MCF 10A (cell line): ENCODE measurements around the gene IL36RN. TPM values are rescaled to one million over a fixed set of nuclear protein-coding genes. Genes with fewer than 3 reads are reported as not detected.

Experiments
- Bru-seq: library from RNA; stranded (reverse); fragments of 400-500 nt; gene quantifications from one replicate; lab custom pipeline; 2021; lab: Mats Ljungman, UMichigan
- BruChase-seq, 2 experiments: library from RNA; stranded (reverse); fragments of 400-500 nt; gene quantifications; one replicate each; lab custom pipeline; 2021; lab: Mats Ljungman, UMichigan
- BruUV-seq: library from RNA; stranded (reverse); fragments of 400-500 nt; replicated peaks from 2 replicates; lab custom pipeline; 2021; lab: Mats Ljungman, UMichigan
- CTCF ChIA-PET: fragments of 300-600 bp; sonication (Branson Sonifier 250); formaldehyde crosslinking; extraction: SDS; loops from one replicate; lab custom pipeline; 2021; ENCODE audit warnings: antibody characterized with exemption, inconsistent platforms; lab: Yijun Ruan, JAX
- POLR2A ChIA-PET: fragments of 300-600, 350-650 bp; sonication (Branson Sonifier 250); formaldehyde crosslinking; extraction: SDS; loops from one replicate; lab custom pipeline; 2020; ENCODE audit warnings: antibody characterized with exemption, inconsistent platforms; lab: Yijun Ruan, JAX
- DNase-seq: peaks from one replicate; pipeline ENCODE4 v3.0.0-alpha.2; 2018; ENCODE audit not compliant: unreplicated experiment
- H3K27ac Mint-ChIP-seq: one replicate; pipeline ENCODE4 v1.8.0; 2022; ENCODE audit warnings: mild to moderate bottlenecking, low read depth, mixed read lengths; ENCODE audit not compliant: unreplicated experiment
- H3K27me3 Mint-ChIP-seq: one replicate; pipeline ENCODE4 v1.8.0; 2022; ENCODE audit warnings: mixed read lengths; ENCODE audit not compliant: insufficient read depth, unreplicated experiment
- H3K36me3 Mint-ChIP-seq: one replicate; pipeline ENCODE4 v1.8.0; 2022; ENCODE audit warnings: mild to moderate bottlenecking, moderate library complexity, mixed read lengths; ENCODE audit not compliant: insufficient read depth, unreplicated experiment
- H3K4me1 Mint-ChIP-seq: one replicate; pipeline ENCODE4 v1.8.0; 2022; ENCODE audit warnings: mixed read lengths; ENCODE audit not compliant: insufficient read depth, unreplicated experiment
- H3K4me3 Mint-ChIP-seq: one replicate; pipeline ENCODE4 v1.8.0; 2022; ENCODE audit warnings: mild to moderate bottlenecking, moderate library complexity, mixed read lengths; ENCODE audit not compliant: unreplicated experiment
- H3K9me3 Mint-ChIP-seq: one replicate; pipeline ENCODE4 v1.8.0; 2022; ENCODE audit warnings: mixed read lengths; ENCODE audit not compliant: unreplicated experiment
- CTCF ChIP-seq: fragments of 200-600 bp; IDR thresholded peaks from one replicate; pipeline ENCODE4 v1.8.0; 2022; ENCODE audit warnings: antibody characterized with exemption, mild to moderate bottlenecking; ENCODE audit not compliant: unreplicated experiment
- intact Hi-C: fragments of 100-400 bp; cut with micrococcal nuclease; formaldehyde crosslinking; loops from 2 replicates; pipeline ENCODE4 v1.14.1; 2022
- long read RNA-seq: library from polyadenylated mRNA; stranded (forward); transcript quantifications from one replicate; pipeline ENCODE4 v2.0.0, GENCODE V29; 2022
- total RNA-seq: library from RNA; stranded (reverse); gene quantifications from 2 replicates; pipeline ENCODE4 v1.2.3, GENCODE V29; 2022

IL36RN gene
- total RNA-seq (not detected in 2 replicates), Bru-seq, nascent RNA (not detected), BruChase-seq, experiment 1, labeled RNA remaining after a 6-hour chase (not detected), BruChase-seq, experiment 2, labeled RNA remaining after a 2-hour chase (not detected)
- long read RNA-seq: 0 reads

GRCh38 chr2:113058998-113059960 lies at the start of gene IL36RN:
IL36RN (plus strand) TSS chr2:113059198; CDS start chr2:113059439, 241 bp downstream.
- no peaks in the 10 kb centered on the region for H3K36me3 Mint-ChIP-seq
- no TSS peak for BruUV-seq
- H3K4me1 Mint-ChIP-seq: no peaks in the 10 kb centered on the region
- intact Hi-C loops: no loop called here
- no peaks in the 10 kb centered on the region for H3K27me3 Mint-ChIP-seq
- H3K9me3 Mint-ChIP-seq: peaks cover 1% of the 10 kb centered on the region
- ChIA-PET CTCF (interaction anchor here (1.2 to 1.6 kb wide), 2 partner anchors 18 to 139 kb away, joined by 4 to 6 read pairs; no protein-coding TSS in a partner anchor), POLR2A (no interaction called here)
- H3K4me3 Mint-ChIP-seq: no peak within 1 kb of the TSS
- no peak for TF ChIP-seq CTCF
- no peak within 1 kb of the TSS for H3K27ac Mint-ChIP-seq
- DNase-seq: no peak

GRCh38 chr2:113009622-113010021 lies 49.4 kb upstream of the IL36RN start:
- no TSS peak for BruUV-seq
- DNase-seq: no peak
- POLR2A ChIA-PET: no interaction called here
- intact Hi-C loops: no loop called here
- CTCF ChIA-PET: interaction anchor here (1.6 kb wide), 1 partner anchor 381 kb away, joined by 3 read pairs; no protein-coding TSS in a partner anchor
- Mint-ChIP-seq H3K4me1 (no peaks in the 10 kb centered on the region), H3K36me3 (no peaks in the 10 kb centered on the region), H3K27ac (no peak overlapping the region), H3K4me3 (no peak overlapping the region), H3K27me3 (no peaks in the 10 kb centered on the region), H3K9me3 (no peaks in the 10 kb centered on the region)
- TF ChIP-seq CTCF: no peak

- H3K9me3 Mint-ChIP-seq: no peaks in the 10 kb centered on the region
Observed at GRCh38 chr2:113010088-113010487, 48.9 kb upstream of the IL36RN start.

More at GRCh38 chr2:113010088-113010487, 48.9 kb upstream of the IL36RN start:
- no peaks in the 10 kb centered on the region for H3K4me1 Mint-ChIP-seq
- ChIA-PET POLR2A (no interaction called here), CTCF (interaction anchor here (0.5 to 0.6 kb wide), 2 partner anchors 51 to 52 kb away, joined by 3 to 4 read pairs; no protein-coding TSS in a partner anchor)
- DNase-seq: no peak
- TF ChIP-seq CTCF: no peak
- intact Hi-C loops: no loop called here
- H3K27me3 Mint-ChIP-seq: no peaks in the 10 kb centered on the region
- no peak overlapping the region for H3K4me3 Mint-ChIP-seq
- no peak overlapping the region for H3K27ac Mint-ChIP-seq
- no peaks in the 10 kb centered on the region for H3K36me3 Mint-ChIP-seq
- BruUV-seq: no TSS peak
